ENCODE results near the gene GLDC. TPM values are rescaled to one million over a fixed set of nuclear protein-coding genes. Genes with fewer than 3 reads are reported as not detected.
"Not testable (repeated sequence)": the region's sequence is repeated elsewhere in the genome, so short reads cannot be mapped to it uniquely, and the experiment has no call there.

The GLDC gene
- 1 to 10 TPM in 1 of 2 donors, under 1 TPM in 1; 0.21 to 1.1 TPM for total RNA-seq

DNA sequence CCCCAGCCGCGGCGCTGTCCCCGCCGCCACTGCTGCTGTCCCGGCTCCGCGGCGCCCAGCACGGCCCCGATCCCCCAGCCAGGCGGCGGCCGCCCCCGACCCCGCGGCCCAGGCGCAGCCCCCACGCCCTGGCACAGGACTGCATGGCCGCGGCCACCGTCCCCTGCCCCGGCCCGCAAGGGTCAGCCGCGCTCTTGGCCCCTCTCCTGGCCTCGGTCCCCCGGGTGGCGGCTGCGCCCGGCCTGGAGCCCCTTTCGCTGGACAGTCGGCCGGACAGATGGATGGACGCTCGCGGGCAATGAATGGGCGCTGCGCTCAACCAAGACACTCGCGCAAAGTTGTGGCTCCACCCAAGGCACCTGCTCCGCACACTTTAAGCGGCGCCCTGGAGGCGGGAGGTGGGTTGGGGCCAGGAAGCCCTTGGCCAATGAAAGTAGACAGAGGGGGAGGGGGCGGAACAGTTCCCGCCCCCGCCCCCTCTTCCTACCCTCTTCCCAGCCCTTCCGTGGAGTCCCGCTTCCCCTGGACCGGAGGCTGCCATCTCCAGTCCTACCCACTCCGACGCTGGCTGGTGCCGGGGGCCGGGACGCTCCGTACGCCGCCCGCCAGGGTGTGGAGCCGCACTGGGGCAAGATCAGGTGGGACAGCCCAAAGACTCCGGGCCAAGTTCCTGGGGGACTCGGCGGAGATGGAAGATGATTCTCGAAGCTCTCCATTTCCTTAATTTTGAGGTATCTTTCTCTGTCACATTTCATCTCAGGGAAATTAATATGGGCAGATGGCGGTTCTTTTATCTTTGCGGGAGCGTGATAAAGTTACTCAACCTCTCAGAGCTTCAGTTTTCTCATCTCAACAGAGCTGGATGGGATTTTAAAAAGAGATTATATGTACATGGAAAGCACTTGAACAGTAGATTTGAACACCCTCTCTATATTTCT is at the start of gene GLDC:
Gene GLDC (minus strand): TSS at position 375 of the 938 bp plus-strand sequence. CDS start 230 bp downstream, at position 145.
- Histone ChIP-seq H3K9me3 (no peaks in the 10 kb centered on the region), H3K4me3 (peak within 1 kb of the TSS; percentile 37), H3K9ac (ENCODE audit: low read depth in 2 of 2, low read length in 2 of 2) (no peak within 1 kb of the TSS), H3K27me3 (peaks cover 26% of the 10 kb centered on the region), H3K27ac (no peak within 1 kb of the TSS), H3K4me1 (peaks cover 3% of the 10 kb centered on the region), H3K36me3 (no peaks in the 10 kb centered on the region)
- TF ChIP-seq, protein P1, sequence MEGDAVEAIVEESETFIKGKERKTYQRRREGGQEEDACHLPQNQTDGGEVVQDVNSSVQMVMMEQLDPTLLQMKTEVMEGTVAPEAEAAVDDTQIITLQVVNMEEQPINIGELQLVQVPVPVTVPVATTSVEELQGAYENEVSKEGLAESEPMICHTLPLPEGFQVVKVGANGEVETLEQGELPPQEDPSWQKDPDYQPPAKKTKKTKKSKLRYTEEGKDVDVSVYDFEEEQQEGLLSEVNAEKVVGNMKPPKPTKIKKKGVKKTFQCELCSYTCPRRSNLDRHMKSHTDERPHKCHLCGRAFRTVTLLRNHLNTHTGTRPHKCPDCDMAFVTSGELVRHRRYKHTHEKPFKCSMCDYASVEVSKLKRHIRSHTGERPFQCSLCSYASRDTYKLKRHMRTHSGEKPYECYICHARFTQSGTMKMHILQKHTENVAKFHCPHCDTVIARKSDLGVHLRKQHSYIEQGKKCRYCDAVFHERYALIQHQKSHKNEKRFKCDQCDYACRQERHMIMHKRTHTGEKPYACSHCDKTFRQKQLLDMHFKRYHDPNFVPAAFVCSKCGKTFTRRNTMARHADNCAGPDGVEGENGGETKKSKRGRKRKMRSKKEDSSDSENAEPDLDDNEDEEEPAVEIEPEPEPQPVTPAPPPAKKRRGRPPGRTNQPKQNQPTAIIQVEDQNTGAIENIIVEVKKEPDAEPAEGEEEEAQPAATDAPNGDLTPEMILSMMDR (IDR thresholded peaks at IDR 0.05) = no peak
- intact Hi-C loops (cut with DNase I) = no loop called here
- peak; percentile 57 for DNase-seq

GRCh38 chr9:6692881-6693361 is 47.4 kb upstream of the GLDC start:
- H3K9me3 ChIP-seq = no peaks in the 10 kb centered on the region
- H3K9ac ChIP-seq (ENCODE audit: low read depth in 2 of 2, low read length in 2 of 2) = no peak overlapping the region
- TF ChIP-seq, protein P1 (IDR thresholded peaks at IDR 0.05) = no peak
- no peaks in the 10 kb centered on the region for H3K4me1 ChIP-seq
- DNase-seq = no peak
- intact Hi-C loops (cut with DNase I) = no loop called here
- H3K27ac ChIP-seq = no peak overlapping the region
- H3K36me3 ChIP-seq = no peaks in the 10 kb centered on the region
- H3K27me3 ChIP-seq = no peaks in the 10 kb centered on the region
- H3K4me3 ChIP-seq = no peak overlapping the region

DNA sequence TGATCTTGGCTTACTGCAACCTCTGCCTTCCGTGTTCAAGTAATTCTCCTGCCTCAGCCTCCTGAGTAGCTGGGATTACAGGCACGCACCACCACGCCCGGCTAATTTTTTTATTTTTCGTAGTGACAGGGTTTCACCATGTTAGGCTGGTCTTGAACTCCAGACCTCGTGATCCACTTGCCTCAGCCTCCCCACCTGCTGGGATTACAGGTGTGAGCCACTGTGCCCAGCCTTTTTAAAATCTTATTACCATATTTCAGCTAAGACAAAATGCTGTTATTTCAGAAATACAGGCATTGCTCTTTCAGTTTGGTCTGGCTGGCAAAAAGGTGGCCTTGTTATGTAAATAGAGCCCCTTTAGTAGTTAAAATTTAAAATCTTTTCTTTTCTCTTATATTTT is 46.9 kb upstream of the GLDC start:
- Histone ChIP-seq H3K4me1 (no peaks in the 10 kb centered on the region), H3K27me3 (no peaks in the 10 kb centered on the region), H3K27ac (no peak overlapping the region), H3K9me3 (no peaks in the 10 kb centered on the region), H3K36me3 (no peaks in the 10 kb centered on the region), H3K9ac (ENCODE audit: low read depth in 2 of 2, low read length in 2 of 2) (no peak overlapping the region), H3K4me3 (no peak overlapping the region)
- TF ChIP-seq, protein P1 (IDR thresholded peaks at IDR 0.05) = no peak
- DNase-seq = no peak
- intact Hi-C loops (cut with DNase I) = no loop called here

DNA sequence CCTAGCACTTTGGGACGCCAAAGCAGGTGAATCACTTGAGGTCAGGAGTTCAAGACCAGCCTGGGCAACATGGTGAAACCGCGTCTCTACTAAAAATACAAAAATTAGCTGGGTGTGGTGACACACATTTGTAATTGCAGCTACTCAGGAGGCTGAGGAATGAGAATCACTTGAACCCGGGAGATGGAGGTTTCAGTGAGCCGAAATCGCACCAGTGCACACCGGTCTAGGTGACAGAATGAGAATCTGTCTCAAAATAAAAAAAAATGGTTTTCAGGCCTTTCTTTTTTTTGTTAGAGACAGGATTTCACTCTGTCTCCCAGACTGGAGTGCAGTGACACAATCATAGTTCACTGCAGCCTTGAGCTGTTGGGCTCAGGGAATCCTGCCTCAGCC is 45.1 kb upstream of the GLDC start:
- H3K4me3 ChIP-seq; H3K36me3 ChIP-seq; H3K27ac ChIP-seq; DNase-seq; H3K4me1 ChIP-seq; H3K27me3 ChIP-seq; H3K9me3 ChIP-seq; intact Hi-C loops (cut with DNase I); H3K9ac ChIP-seq (ENCODE audit: low read depth in 2 of 2, low read length in 2 of 2): not testable (repeated sequence)

DNA sequence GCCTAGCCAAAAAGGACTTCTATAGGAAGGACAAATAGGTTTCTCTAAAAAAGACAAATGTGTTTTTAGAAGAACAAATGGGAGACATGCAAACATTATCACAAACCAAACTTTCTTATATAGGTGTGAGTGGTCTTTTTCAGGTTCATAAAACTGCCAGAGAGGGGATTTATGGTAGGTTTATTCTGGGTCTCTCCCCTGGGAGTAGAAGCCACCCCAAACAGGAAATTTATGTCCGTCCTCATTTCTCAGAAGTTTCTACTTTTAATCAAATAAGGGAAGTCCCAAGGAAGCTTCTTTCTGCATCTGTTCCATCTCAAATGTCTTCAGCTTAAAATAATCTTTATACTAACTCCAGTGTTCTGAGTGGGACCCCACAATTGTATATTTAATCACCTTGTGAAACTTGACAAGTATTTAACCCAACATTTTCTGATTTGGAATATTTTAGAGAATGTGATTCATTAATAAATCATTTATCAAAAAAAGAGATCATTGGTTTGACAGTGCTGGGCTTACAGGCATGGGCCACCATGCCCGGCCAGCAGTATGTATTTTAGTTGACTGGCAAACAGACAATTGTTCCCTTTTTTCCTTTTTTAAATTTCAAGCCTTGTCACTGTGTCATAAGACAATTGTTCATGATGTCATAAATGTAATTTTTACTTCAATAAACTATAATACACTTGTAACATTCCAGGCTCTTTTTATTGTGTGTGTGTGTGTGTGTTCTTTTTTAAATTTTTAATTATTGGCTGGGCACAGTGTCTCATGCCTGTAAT is 44.6 kb upstream of the GLDC start:
- TF ChIP-seq, protein P1 (IDR thresholded peaks at IDR 0.05) = no peak
- H3K9me3 ChIP-seq = no peaks in the 10 kb centered on the region
- no peak for DNase-seq
- intact Hi-C loops (cut with DNase I) = no loop called here
- H3K27ac ChIP-seq = no peak overlapping the region
- H3K4me1 ChIP-seq = no peaks in the 10 kb centered on the region
- H3K9ac ChIP-seq (ENCODE audit: low read depth in 2 of 2, low read length in 2 of 2) = no peak overlapping the region
- H3K36me3 ChIP-seq = no peaks in the 10 kb centered on the region
- no peak overlapping the region for H3K4me3 ChIP-seq
- no peaks in the 10 kb centered on the region for H3K27me3 ChIP-seq

All from colonic mucosa (tissue), 4 donors.